ENCODE results near the gene PPP1R9A. TPM values are rescaled to one million over a fixed set of nuclear protein-coding genes. Genes with fewer than 3 reads are reported as not detected.
A peak's percentile ranks its signal among the peaks of the same experiment; 100 is the strongest.

Gene PPP1R9A
- 5.4 and 5.5 TPM in 2 replicates for total RNA-seq (2014; rRNA removed; shearing (Covaris generic))

GRCh38 chr7:94907026-94907810 is at the start of gene PPP1R9A:
Gene PPP1R9A, plus strand, starts transcription at chr7:94907594. Its CDS starts 2,520 bp downstream, at chr7:94910114.
- peak; percentile 74 for DNase-seq (ENCODE audit: low spot score)

GRCh38 chr7:94871132-94871531 is 36.3 kb upstream of the PPP1R9A start:
- DNase-seq (ENCODE audit: low spot score): no peak

- DNase-seq (ENCODE audit: low spot score): no peak
Measured at GRCh38 chr7:94873239-94873638, 34.2 kb upstream of the PPP1R9A start.

- no peak for DNase-seq (ENCODE audit: low spot score)
Measured at GRCh38 chr7:94874036-94874785, 33.2 kb upstream of the PPP1R9A start.

GRCh38 chr7:94875201-94875600 is 32.2 kb upstream of the PPP1R9A start:
- no peak for DNase-seq (ENCODE audit: low spot score)

- DNase-seq (ENCODE audit: low spot score): peak; percentile 12
Measured at GRCh38 chr7:94877731-94878670, 29.4 kb upstream of the PPP1R9A start.

- peak; percentile 16 for DNase-seq (ENCODE audit: low spot score)
Measured at GRCh38 chr7:94882891-94883290, 24.5 kb upstream of the PPP1R9A start.

- DNase-seq (ENCODE audit: low spot score): no peak
Measured at GRCh38 chr7:94883616-94884015, 23.8 kb upstream of the PPP1R9A start.

- peak; percentile 81 for DNase-seq (ENCODE audit: low spot score)
Measured at GRCh38 chr7:94888551-94888950, 18.8 kb upstream of the PPP1R9A start.

GRCh38 chr7:94888995-94889523 is 18.3 kb upstream of the PPP1R9A start:
- DNase-seq (ENCODE audit: low spot score): no peak

GRCh38 chr7:94890216-94890615 is 17.2 kb upstream of the PPP1R9A start:
- no peak for DNase-seq (ENCODE audit: low spot score)

GRCh38 chr7:94893661-94894060 is 13.7 kb upstream of the PPP1R9A start:
- DNase-seq (ENCODE audit: low spot score): no peak

- DNase-seq (ENCODE audit: low spot score): no peak
Measured at GRCh38 chr7:94897541-94897940, 9.9 kb upstream of the PPP1R9A start.

- no peak for DNase-seq (ENCODE audit: low spot score)
Measured at GRCh38 chr7:94898340-94898739, 9.1 kb upstream of the PPP1R9A start.

- DNase-seq (ENCODE audit: low spot score): no peak
Measured at GRCh38 chr7:94901981-94902380, 5.4 kb upstream of the PPP1R9A start.

- DNase-seq (ENCODE audit: low spot score): no peak
Measured at GRCh38 chr7:94903971-94904370, 3.4 kb upstream of the PPP1R9A start.

- DNase-seq (ENCODE audit: low spot score): no peak
Measured at GRCh38 chr7:94904982-94905381, 2.4 kb upstream of the PPP1R9A start.

- DNase-seq (ENCODE audit: low spot score): no peak
Measured at GRCh38 chr7:94906065-94906851, 1.1 kb upstream of the PPP1R9A start.

GRCh38 chr7:94907811-94908322 is 473 bp downstream of the PPP1R9A start:
- DNase-seq (ENCODE audit: low spot score): peak; percentile 36

Data from HT-29 (cell line).